ENCODE results near the gene TMEM272. TPM values are rescaled to one million over a fixed set of nuclear protein-coding genes. Genes with fewer than 3 reads are reported as not detected.

The TMEM272 gene
- total RNA-seq, 2 experiments from 2014 or later: 0.18 to 0.32 TPM

DNA sequence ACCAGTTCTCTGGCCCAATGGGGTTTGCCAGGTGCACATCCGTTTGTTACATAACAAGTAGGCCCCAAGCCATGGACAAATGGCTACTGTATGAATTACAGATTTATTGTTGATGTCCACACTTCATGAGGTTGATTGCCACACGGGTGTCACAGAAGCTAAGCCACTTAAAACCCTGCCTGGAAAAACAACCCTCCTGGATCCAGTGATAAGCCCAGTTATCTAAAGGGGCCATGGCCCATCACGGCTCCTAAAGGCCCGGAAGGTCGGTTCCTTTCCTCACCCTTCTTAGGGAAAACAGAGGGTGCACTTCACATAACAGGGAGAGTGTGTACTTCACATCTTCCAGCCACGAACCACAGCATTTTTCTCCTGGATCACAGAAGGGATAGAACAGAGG is 4.1 kb downstream of the TMEM272 start:
- POLR2A ChIA-PET: no interaction called here
- H3K9me3 Mint-ChIP-seq: no peaks in the 10 kb centered on the region

DNA sequence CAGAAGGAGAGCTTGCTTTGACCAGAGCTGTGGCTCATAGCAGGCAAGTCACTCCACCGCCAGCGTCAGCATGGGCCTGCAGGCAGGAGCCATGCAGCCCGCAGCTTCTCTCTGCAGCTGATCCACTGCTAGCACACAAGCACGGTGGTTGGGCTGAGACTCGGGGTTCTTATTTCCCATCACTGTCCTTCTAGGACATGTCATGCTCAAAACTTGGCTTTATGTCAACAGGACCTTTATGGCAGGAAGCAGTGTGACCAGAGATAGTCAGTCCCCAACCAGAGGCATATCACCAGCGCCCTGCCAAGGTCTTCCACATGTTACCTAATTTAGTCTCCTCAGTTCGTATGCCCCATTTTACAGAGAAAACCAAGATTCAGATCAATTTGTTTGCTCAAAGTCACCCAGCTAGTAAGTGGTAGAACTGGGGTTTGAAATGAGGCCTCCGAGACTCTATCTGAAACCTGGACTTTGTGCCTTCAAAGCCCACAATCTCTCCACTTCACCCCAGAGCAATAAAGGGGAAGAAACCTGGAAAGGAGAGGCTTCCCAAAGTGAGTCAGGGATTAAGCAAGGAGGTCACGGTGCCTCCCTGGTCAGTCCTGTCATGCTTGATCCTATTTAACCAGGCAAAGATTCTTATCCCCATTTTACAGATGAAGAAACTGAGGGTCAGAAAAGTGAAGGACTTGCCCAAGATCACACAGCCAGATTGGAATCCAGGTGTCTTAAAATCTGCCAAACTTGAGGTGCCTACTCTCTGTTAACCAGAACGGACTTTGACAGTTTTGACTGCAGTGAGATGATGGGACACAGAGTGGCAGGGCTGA is 5.1 kb downstream of the TMEM272 start:
- H3K36me3 Mint-ChIP-seq (ENCODE audit: low read depth): no peaks in the 10 kb centered on the region
- ATAC-seq (no peak), DNase-seq (no peak)
- peaks cover 27% of the 10 kb centered on the region for H3K4me1 Mint-ChIP-seq (ENCODE audit: low read depth)
- TF ChIP-seq, protein P1, sequence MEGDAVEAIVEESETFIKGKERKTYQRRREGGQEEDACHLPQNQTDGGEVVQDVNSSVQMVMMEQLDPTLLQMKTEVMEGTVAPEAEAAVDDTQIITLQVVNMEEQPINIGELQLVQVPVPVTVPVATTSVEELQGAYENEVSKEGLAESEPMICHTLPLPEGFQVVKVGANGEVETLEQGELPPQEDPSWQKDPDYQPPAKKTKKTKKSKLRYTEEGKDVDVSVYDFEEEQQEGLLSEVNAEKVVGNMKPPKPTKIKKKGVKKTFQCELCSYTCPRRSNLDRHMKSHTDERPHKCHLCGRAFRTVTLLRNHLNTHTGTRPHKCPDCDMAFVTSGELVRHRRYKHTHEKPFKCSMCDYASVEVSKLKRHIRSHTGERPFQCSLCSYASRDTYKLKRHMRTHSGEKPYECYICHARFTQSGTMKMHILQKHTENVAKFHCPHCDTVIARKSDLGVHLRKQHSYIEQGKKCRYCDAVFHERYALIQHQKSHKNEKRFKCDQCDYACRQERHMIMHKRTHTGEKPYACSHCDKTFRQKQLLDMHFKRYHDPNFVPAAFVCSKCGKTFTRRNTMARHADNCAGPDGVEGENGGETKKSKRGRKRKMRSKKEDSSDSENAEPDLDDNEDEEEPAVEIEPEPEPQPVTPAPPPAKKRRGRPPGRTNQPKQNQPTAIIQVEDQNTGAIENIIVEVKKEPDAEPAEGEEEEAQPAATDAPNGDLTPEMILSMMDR (IDR thresholded peaks at IDR 0.05): no peak
- no peaks in the 10 kb centered on the region for H3K9me3 Mint-ChIP-seq
- ChIA-PET CTCF (interaction anchor here (2.8 to 3.6 kb wide), 2 partner anchors 12 to 25 kb away, joined by 11 to 19 read pairs; no protein-coding TSS in a partner anchor), POLR2A (no interaction called here)
- H3K27ac Mint-ChIP-seq: no peak overlapping the region
- peaks cover 4% of the 10 kb centered on the region for H3K27me3 Mint-ChIP-seq
- H3K4me3 Mint-ChIP-seq: no peak overlapping the region
- intact Hi-C loops (cut with micrococcal nuclease): no loop called here

More for the DNA sequence above, 4.1 kb downstream of the TMEM272 start:
- H3K27me3 Mint-ChIP-seq: peaks cover 4% of the 10 kb centered on the region
- no peak overlapping the region for H3K4me3 Mint-ChIP-seq
- H3K36me3 Mint-ChIP-seq (ENCODE audit: low read depth): no peaks in the 10 kb centered on the region
- H3K27ac Mint-ChIP-seq: no peak overlapping the region
- intact Hi-C loops (cut with micrococcal nuclease): no loop called here
- TF ChIP-seq, protein P1 (IDR thresholded peaks at IDR 0.05): no peak
- DNase-seq (no peak), ATAC-seq (no peak)
- CTCF ChIA-PET: interaction anchor here (2.8 to 7.6 kb wide), 2 partner anchors 8 to 26 kb away, joined by 16 to 54 read pairs; no protein-coding TSS in a partner anchor
- peaks cover 33% of the 10 kb centered on the region for H3K4me1 Mint-ChIP-seq (ENCODE audit: low read depth)

DNA sequence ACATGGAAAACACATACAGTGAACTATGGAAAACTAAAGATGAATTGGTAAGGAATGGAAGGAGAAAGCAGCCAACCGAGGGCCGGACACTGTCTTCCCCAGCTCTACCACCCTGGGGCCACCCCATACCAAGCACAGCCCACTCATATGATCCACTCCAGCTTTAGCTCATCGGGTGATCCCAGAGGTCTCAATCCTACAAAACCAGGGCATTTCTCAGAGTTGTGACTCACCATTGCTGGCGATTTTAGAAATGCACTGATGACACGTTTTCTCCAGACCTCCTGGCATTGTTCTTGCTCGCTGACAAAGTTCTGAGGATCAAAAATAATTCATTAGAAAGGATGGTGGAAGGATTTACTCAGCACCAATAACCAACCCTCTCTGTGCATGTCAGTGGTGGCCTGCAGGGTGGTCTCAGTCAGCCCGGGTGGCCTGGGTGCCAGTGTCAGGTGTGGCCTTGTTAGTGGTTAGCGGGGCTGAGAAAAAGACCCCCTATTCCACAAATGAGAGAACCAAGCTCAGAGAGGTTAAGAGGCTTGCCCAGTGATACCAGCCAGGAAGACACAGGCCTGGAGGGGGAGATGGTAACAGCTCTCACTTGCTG is 6.6 kb downstream of the TMEM272 start:
- Mint-ChIP-seq H3K36me3 (ENCODE audit: low read depth) (no peaks in the 10 kb centered on the region), H3K9me3 (no peaks in the 10 kb centered on the region), H3K27ac (no peak overlapping the region), H3K27me3 (no peaks in the 10 kb centered on the region), H3K4me1 (ENCODE audit: low read depth) (peaks cover 31% of the 10 kb centered on the region), H3K4me3 (no peak overlapping the region)
- peak; percentile 79 for ATAC-seq
- DNase-seq: peak; percentile 48
- intact Hi-C loops (cut with micrococcal nuclease): no loop called here
- POLR2A ChIA-PET: no interaction called here
- CTCF ChIA-PET: interaction anchor here (0.6 to 3.6 kb wide), 7 partner anchors 10 to 542 kb away, joined by 4 to 19 read pairs (median 8); no protein-coding TSS in a partner anchor
- TF ChIP-seq, protein P1 (IDR thresholded peaks at IDR 0.05): no peak

DNA sequence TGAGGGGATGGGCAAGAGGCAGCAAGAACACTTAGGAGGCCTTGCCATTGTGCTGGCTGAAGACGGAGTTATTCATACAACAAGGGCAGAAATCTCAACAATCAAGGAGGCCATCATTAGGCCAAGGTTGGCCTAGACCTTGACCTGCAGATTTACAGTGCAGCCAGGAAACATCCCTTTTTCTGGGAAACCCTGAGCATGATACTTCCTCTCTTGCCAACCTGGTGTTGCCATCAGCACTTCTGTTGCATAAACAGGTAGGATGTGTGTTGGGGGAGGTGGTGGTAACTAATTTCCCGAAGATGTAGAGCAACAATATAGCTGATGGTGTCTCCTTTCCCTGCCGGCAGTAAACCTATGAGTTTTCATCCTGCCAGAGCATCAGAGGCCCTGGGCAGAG is 8.0 kb downstream of the TMEM272 start:
- no peak for DNase-seq
- H3K4me3 Mint-ChIP-seq: no peak overlapping the region
- H3K4me1 Mint-ChIP-seq (ENCODE audit: low read depth): peaks cover 41% of the 10 kb centered on the region
- ATAC-seq: no peak
- CTCF ChIA-PET: interaction anchor here (1.7 to 3.6 kb wide), 3 partner anchors 12 to 291 kb away, joined by 5 to 19 read pairs (median 17); no protein-coding TSS in a partner anchor
- H3K27me3 Mint-ChIP-seq: no peaks in the 10 kb centered on the region
- H3K27ac Mint-ChIP-seq: no peak overlapping the region
- POLR2A ChIA-PET: interaction anchor here (1.4 kb wide), 1 partner anchor 23 kb away, joined by 3 read pairs; no protein-coding TSS in a partner anchor
- TF ChIP-seq, protein P1 (IDR thresholded peaks at IDR 0.05): no peak
- no peaks in the 10 kb centered on the region for H3K9me3 Mint-ChIP-seq
- no peaks in the 10 kb centered on the region for H3K36me3 Mint-ChIP-seq (ENCODE audit: low read depth)
- intact Hi-C loops (cut with micrococcal nuclease): no loop called here

Data from activated CD8-positive, alpha-beta T cell treated with anti-CD3 and anti-CD28 coated beads for 36 hours (primary cell).